ENCODE data around the gene DMBX1. TPM values are rescaled to one million over a fixed set of nuclear protein-coding genes. Genes with fewer than 3 reads are reported as not detected.

The DMBX1 gene
- total RNA-seq, 1 donor from 2014 or later = 0.04 TPM

DNA sequence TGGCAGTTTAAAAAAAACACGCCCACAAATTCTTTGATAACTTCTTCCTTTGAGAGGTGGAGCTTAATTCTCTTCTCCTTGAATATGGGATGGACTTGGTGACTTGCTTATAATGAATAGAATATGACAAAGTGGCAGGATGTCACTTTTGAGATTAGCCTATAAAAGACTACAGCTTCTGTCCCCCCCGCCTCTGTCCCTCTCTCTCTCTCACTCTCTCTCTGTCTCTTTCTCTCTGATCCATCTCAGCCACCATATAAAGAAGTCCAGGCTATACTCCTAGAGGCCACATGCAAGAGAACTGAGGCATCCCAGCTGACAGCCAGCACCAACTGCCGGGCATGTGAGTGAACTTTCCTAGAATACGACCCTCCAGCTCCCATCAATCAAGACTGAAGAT lies 7.7 kb upstream of the DMBX1 start:
- DNase-seq (ENCODE audit: low read depth) = no peak

DNA sequence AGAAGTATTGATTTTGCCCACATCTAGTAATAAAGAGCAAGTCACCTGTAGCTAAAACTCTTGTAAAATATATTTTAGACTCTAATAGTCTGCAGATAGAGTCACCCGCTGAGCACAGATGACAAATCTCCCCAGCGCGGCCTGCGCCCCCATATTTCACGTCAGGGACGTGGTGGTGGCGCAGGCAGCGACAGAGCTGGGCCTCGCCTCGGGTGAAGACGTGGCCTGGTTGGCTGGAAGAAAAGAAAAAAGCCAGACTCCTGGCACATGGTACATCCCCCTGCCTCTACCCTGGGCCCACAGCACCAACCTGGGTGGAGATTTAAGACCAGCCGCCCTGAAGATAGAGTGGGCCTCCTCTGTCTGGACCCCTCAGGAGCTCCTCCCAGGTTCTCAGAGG lies 6.0 kb upstream of the DMBX1 start:
- Histone ChIP-seq H3K27me3 (ENCODE audit: control insufficient read depth, insufficient read depth, low read length) (peaks cover 84% of the 10 kb centered on the region), H3K36me3 (ENCODE audit: control insufficient read depth, insufficient read depth, low read length) (no peaks in the 10 kb centered on the region), H3K4me3 (ENCODE audit: low read depth, low read length) (no peak overlapping the region)
- no peak for DNase-seq (ENCODE audit: low read depth)
- TF ChIP-seq, protein P1, sequence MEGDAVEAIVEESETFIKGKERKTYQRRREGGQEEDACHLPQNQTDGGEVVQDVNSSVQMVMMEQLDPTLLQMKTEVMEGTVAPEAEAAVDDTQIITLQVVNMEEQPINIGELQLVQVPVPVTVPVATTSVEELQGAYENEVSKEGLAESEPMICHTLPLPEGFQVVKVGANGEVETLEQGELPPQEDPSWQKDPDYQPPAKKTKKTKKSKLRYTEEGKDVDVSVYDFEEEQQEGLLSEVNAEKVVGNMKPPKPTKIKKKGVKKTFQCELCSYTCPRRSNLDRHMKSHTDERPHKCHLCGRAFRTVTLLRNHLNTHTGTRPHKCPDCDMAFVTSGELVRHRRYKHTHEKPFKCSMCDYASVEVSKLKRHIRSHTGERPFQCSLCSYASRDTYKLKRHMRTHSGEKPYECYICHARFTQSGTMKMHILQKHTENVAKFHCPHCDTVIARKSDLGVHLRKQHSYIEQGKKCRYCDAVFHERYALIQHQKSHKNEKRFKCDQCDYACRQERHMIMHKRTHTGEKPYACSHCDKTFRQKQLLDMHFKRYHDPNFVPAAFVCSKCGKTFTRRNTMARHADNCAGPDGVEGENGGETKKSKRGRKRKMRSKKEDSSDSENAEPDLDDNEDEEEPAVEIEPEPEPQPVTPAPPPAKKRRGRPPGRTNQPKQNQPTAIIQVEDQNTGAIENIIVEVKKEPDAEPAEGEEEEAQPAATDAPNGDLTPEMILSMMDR (IDR thresholded peaks at IDR 0.05; ENCODE audit: insufficient read depth, low read length, poor library complexity, severe bottlenecking) = no peak

More for the DNA sequence above, 7.7 kb upstream of the DMBX1 start:
- H3K27me3 ChIP-seq (ENCODE audit: control insufficient read depth, insufficient read depth, low read length) = peaks cover 73% of the 10 kb centered on the region
- no peak overlapping the region for H3K4me3 ChIP-seq (ENCODE audit: low read depth, low read length)
- TF ChIP-seq, protein P1 (IDR thresholded peaks at IDR 0.05; ENCODE audit: insufficient read depth, low read length, poor library complexity, severe bottlenecking) = no peak
- H3K36me3 ChIP-seq (ENCODE audit: control insufficient read depth, insufficient read depth, low read length) = no peaks in the 10 kb centered on the region

DNA sequence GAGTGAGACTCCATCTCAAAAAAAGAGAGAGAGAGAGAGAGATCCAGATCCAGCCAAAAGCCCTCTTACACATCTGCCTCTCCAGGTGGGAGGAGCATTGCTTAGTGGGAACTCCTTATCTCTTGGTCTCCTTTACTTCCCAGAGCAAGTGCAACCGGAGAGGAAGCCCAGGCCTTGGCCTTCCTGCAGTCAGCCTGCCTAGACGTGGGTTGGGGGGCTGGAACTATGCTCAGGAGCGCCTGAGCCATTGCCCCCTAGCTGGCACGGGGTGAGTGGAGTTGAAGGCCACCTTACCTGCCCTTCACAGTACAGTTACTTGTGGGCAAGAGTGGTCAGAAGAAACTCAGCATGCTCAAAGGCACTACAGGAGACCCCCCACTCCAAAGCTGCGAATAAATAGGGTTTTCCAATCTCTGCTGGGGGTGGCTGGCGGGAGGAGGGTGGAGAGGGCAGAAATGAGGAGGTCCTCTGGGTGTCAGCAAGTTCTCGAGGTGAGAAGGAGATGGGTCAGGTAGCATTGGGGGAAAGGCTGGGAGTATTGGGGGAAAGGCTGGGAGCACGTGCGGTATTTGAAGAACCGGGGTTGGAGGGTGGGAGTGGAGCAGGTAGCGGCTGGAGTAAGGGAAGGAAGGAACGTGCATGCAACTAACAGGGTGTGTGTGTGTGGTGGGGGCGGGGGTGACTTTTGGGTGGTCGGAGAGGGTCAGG lies 4.7 kb upstream of the DMBX1 start:
- Histone ChIP-seq H3K27me3 (ENCODE audit: control insufficient read depth, insufficient read depth, low read length) (peaks cover 87% of the 10 kb centered on the region), H3K4me3 (ENCODE audit: low read depth, low read length) (no peak overlapping the region), H3K36me3 (ENCODE audit: control insufficient read depth, insufficient read depth, low read length) (no peaks in the 10 kb centered on the region)
- DNase-seq (ENCODE audit: low read depth) = no peak
- TF ChIP-seq, protein P1 (IDR thresholded peaks at IDR 0.05; ENCODE audit: insufficient read depth, low read length, poor library complexity, severe bottlenecking) = no peak

DNA sequence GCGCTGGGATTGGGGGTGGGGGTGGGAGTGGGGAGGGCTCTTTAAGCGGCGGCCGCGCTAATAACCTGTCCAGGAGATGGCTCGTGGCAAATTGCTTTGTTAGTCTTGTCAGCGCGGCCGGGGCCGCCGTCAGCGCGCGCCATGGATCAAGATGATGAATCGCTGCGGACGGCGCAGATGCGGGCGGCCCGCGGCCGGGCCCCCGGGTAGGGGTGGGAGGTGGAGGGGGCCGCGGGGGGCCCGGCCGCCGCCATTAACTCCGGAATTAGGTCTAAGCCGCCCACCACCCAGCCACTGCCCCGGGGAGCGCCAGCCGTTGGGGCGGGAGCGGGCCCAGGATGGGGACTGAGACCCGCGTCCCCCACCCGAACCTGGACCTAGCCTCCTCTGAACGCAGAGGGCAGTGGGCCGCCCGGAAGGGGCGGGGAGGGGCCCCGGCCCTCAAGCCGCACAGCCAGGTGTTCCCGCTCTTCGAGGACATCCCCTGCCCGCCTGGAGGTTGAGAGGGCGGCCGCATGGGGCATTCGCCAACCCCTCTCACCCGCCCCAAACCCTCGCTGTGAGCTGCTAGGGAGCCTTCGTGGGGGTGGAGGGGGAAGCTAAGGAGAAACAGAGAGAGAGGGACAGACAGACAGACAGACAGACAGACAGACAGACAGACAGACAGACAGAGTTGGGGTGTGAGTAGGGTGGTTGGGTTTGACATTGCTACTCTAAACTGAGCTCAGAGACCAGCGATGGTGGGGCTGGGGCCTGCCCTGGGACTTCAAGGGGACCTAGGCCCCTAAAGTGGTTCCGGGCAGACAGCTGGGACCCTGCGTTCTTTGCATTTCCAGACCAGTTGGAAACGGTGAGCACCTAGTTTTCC lies 3.8 kb upstream of the DMBX1 start:
- H3K36me3 ChIP-seq (ENCODE audit: control insufficient read depth, insufficient read depth, low read length) = no peaks in the 10 kb centered on the region
- DNase-seq (ENCODE audit: low read depth) = no peak
- H3K4me3 ChIP-seq (ENCODE audit: low read depth, low read length) = no peak overlapping the region
- H3K27me3 ChIP-seq (ENCODE audit: control insufficient read depth, insufficient read depth, low read length) = peaks cover 92% of the 10 kb centered on the region
- TF ChIP-seq, protein P1 (IDR thresholded peaks at IDR 0.05; ENCODE audit: insufficient read depth, low read length, poor library complexity, severe bottlenecking) = no peak

DNA sequence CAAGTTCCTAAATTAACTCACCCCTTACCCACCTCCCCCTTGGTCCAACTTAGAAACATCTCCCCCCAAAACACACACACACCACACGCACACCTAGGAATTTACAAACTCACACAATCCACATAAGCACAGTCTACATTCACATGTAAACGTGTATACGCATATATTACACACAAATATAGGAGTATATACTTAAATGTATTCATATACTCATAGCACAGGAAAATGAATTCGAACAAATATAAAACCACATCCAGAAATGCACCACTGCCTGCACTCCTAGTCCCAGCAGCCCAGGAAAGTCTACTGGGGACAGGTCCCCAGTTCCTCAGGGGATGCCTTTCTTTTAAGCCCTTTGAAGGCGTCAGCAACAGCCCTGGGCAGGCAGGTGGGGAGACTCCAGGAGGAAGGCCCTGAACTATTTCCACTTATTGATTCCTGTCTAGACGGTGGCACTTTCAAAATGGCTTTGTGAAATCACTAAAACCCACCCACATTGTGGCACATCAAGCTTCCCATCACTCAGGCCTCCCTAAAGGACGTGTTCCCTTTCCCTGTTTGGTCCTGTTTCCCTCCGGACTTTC lies 3.1 kb upstream of the DMBX1 start:
- Histone ChIP-seq H3K4me3 (ENCODE audit: low read depth, low read length) (no peak overlapping the region), H3K27me3 (ENCODE audit: control insufficient read depth, insufficient read depth, low read length) (peaks cover 92% of the 10 kb centered on the region), H3K36me3 (ENCODE audit: control insufficient read depth, insufficient read depth, low read length) (no peaks in the 10 kb centered on the region)
- DNase-seq (ENCODE audit: low read depth) = no peak
- TF ChIP-seq, protein P1 (IDR thresholded peaks at IDR 0.05; ENCODE audit: insufficient read depth, low read length, poor library complexity, severe bottlenecking) = no peak

Measured in kidney epithelial cell (primary cell).